GM19397 (cell line): ENCODE results near the gene ALDH2.
A peak's percentile ranks its signal among the peaks of the same experiment; 100 is the strongest.
"Not testable (repeated sequence)": the region's sequence is repeated elsewhere in the genome, so short reads cannot be mapped to it uniquely, and the experiment has no call there.

ENCODE experiments used
- ATAC-seq: cut with Tn5 transposase; IDR thresholded peaks from one replicate; pipeline ENCODE4 v1.9.1; 2021; ENCODE audit warnings: mild to moderate bottlenecking, moderate library complexity; ENCODE audit not compliant: unreplicated experiment

The ALDH2 gene

GRCh38 chr12:111823891-111824290 is 57.2 kb downstream of the ALDH2 start:
- no peak for ATAC-seq

GRCh38 chr12:111824312-111824711 is 57.6 kb downstream of the ALDH2 start:
- ATAC-seq: not testable (repeated sequence)

GRCh38 chr12:111825509-111825908 is 58.8 kb downstream of the ALDH2 start:
- ATAC-seq: no peak

- no peak for ATAC-seq
These were observed 59.6 kb downstream of the ALDH2 start for GRCh38 chr12:111826316-111826715.

GRCh38 chr12:111826992-111827391 is 60.3 kb downstream of the ALDH2 start:
- no peak for ATAC-seq

GRCh38 chr12:111827907-111828306 is 61.2 kb downstream of the ALDH2 start:
- no peak for ATAC-seq

GRCh38 chr12:111828338-111828979 is 61.7 kb downstream of the ALDH2 start:
- no peak for ATAC-seq

GRCh38 chr12:111829635-111830034 is 62.9 kb downstream of the ALDH2 start:
- ATAC-seq: not testable (repeated sequence)

- not testable (repeated sequence) for ATAC-seq
These were observed 68.1 kb downstream of the ALDH2 start for GRCh38 chr12:111834740-111835386.

- not testable (repeated sequence) for ATAC-seq
These were observed 68.9 kb downstream of the ALDH2 start for GRCh38 chr12:111835531-111836181.

- ATAC-seq: no peak
These were observed 71.6 kb downstream of the ALDH2 start for GRCh38 chr12:111838353-111838752.

GRCh38 chr12:111840807-111841206 is 74.1 kb downstream of the ALDH2 start:
- ATAC-seq: no peak

- peak; percentile 4 for ATAC-seq
These were observed 74.6 kb downstream of the ALDH2 start for GRCh38 chr12:111841236-111841749.

GRCh38 chr12:111841750-111842555 is 75.2 kb downstream of the ALDH2 start, which contains the start of gene MAPKAPK5:
Gene MAPKAPK5 (plus strand): TSS chr12:111842228. CDS start chr12:111842734, 506 bp downstream.
- ATAC-seq: peak; percentile 82

GRCh38 chr12:111842556-111843396 is 76.0 kb downstream of the ALDH2 start:
- peak; percentile 25 for ATAC-seq

GRCh38 chr12:111846016-111846415 is 79.3 kb downstream of the ALDH2 start:
- ATAC-seq: no peak

GRCh38 chr12:111850526-111850925 is 83.8 kb downstream of the ALDH2 start:
- no peak for ATAC-seq

- no peak for ATAC-seq
These were observed 91.5 kb downstream of the ALDH2 start for GRCh38 chr12:111858186-111858585.

- no peak for ATAC-seq
These were observed 92.0 kb downstream of the ALDH2 start for GRCh38 chr12:111858778-111859177.

- ATAC-seq: no peak
These were observed 98.2 kb downstream of the ALDH2 start for GRCh38 chr12:111864913-111865312.
